ENCODE results near the gene DCST2. TPM values are rescaled to one million over a fixed set of nuclear protein-coding genes. Genes with fewer than 3 reads are reported as not detected.

Gene DCST2
- total and polyA plus RNA-seq, 9 of the 15 experiments (the other 6 are each of a cell fraction or from before 2014, with no cell fraction given) = 0.09 to 0.49 (median 0.11) TPM; not detected in 3

GRCh38 chr1:155000726-155001424 lies 32.7 kb downstream of the DCST2 start (continued):
- peak; percentile 32 for TF ChIP-seq ZNF146 (CRISPR knock-in tag; IDR thresholded peaks at IDR 0.05; ENCODE audit: unreplicated experiment)
- TF ChIP-seq MAFG (tag; conservative IDR thresholded peaks at IDR 0.05) = peak; percentile 86
- TF ChIP-seq CBFA2T3 (IDR thresholded peaks at IDR 0.05) = peak; percentile 6; the same call in 1 of the 2 replicates
- 0 out of 2 replicates have a peak, but pooled peaks have one; percentile 23 for TF ChIP-seq RFX7 (CRISPR knock-in tag; IDR thresholded peaks at IDR 0.05)
- TF ChIP-seq ZNF561 (CRISPR knock-in tag; conservative IDR thresholded peaks at IDR 0.05) = peak; percentile 22; the same call in 1 of the 2 replicates
- TF ChIP-seq RBM34 (IDR thresholded peaks at IDR 0.05; ENCODE audit: borderline replicate concordance, insufficient read depth, low read length) = no peak
- TF ChIP-seq HMGN3 (IDR thresholded peaks at IDR 0.05; ENCODE audit: borderline replicate concordance, extremely low read depth, insufficient read length, low read depth, low read length) = peak; percentile 97
- TF ChIP-seq ATF7 (IDR thresholded peaks at IDR 0.05) = peak; percentile 92
- peak; percentile 66 for TF ChIP-seq E2F8 (IDR thresholded peaks at IDR 0.05; ENCODE audit: low read depth, partially characterized antibody)
- TF ChIP-seq CSDE1 (IDR thresholded peaks at IDR 0.05) = no peak
- peak; percentile 46 for TF ChIP-seq HNRNPLL (IDR thresholded peaks at IDR 0.05; ENCODE audit: low read depth, low read length, poor library complexity, severe bottlenecking)
- no peak for TF ChIP-seq CHD1 (IDR thresholded peaks at IDR 0.05; ENCODE audit: low read length)
- peak in 1 of 2 experiments; percentile 76; a peak in 2 of 4 replicates for TF ChIP-seq ZNF639 (CRISPR knock-in tag; conservative IDR thresholded peaks at IDR 0.05 in 1 of 2, IDR thresholded peaks at IDR 0.05 in 1 of 2)
- TF ChIP-seq ZFPM2 (CRISPR knock-in tag; IDR thresholded peaks at IDR 0.05) = no peak
- peak; percentile 27; the same call in 1 of the 2 replicates for TF ChIP-seq NKRF (IDR thresholded peaks at IDR 0.05; ENCODE audit: borderline replicate concordance)
- peak; percentile 75 for TF ChIP-seq NR2C1 (IDR thresholded peaks at IDR 0.05)
- TF ChIP-seq NR2C1 (tag; IDR thresholded peaks at IDR 0.05) = peak; percentile 69
- no peak for TF ChIP-seq ZFP1 (CRISPR knock-in tag; IDR thresholded peaks at IDR 0.05)
- no peak for TF ChIP-seq CHAMP1 (IDR thresholded peaks at IDR 0.05)

Measured in K562 (cell line).